Stomach (tissue), 4 donors: ENCODE measurements around the gene CRACDL.

Source experiments
- EP300 ChIP-seq: sonication (generic); formaldehyde crosslinking; IDR thresholded peaks from one replicate; pipeline ENCODE4 v1.6.1; 2017; ENCODE audit warnings: antibody characterized with exemption
- TF ChIP-seq, protein P1 (sequence below), 7 experiments: fragments of 450-650 bp in 4 of 7; fragments of 200-600 bp in 3 of 7; sonication (generic) in 3 of 7; IDR thresholded peaks; one replicate each; pipeline ENCODE4 v1.5.1; 2016 to 2019; ENCODE audit warnings: antibody characterized with exemption in 7 of 7, control low read depth in 2 of 7, mild to moderate bottlenecking in 1 of 7

- TF ChIP-seq, protein P1, sequence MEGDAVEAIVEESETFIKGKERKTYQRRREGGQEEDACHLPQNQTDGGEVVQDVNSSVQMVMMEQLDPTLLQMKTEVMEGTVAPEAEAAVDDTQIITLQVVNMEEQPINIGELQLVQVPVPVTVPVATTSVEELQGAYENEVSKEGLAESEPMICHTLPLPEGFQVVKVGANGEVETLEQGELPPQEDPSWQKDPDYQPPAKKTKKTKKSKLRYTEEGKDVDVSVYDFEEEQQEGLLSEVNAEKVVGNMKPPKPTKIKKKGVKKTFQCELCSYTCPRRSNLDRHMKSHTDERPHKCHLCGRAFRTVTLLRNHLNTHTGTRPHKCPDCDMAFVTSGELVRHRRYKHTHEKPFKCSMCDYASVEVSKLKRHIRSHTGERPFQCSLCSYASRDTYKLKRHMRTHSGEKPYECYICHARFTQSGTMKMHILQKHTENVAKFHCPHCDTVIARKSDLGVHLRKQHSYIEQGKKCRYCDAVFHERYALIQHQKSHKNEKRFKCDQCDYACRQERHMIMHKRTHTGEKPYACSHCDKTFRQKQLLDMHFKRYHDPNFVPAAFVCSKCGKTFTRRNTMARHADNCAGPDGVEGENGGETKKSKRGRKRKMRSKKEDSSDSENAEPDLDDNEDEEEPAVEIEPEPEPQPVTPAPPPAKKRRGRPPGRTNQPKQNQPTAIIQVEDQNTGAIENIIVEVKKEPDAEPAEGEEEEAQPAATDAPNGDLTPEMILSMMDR (IDR thresholded peaks at IDR 0.05): no peak
- no peak for TF ChIP-seq EP300
These were observed 100.1 kb downstream of the CRACDL start for GRCh38 chr2:98835831-98836385.
